Smooth muscle cell of the pulmonary artery (primary cell): ENCODE results near the gene SCUBE3. TPM values are rescaled to one million over a fixed set of nuclear protein-coding genes. Genes with fewer than 3 reads are reported as not detected.

Source experiments
- total RNA-seq: library from RNA; depleted of rRNA; stranded (reverse); fragments of >200 nt; gene quantifications from 2 replicates; pipeline ENCODE4 v1.2.3, GENCODE V29; 2014

SCUBE3 gene
- total RNA-seq, result 11.8 and 153 TPM in 2 replicates

GRCh38 chr6:35213824-35214756 is at the start of gene SCUBE3:
Gene SCUBE3, plus strand, starts transcription at chr6:35213956. Its CDS starts 463 bp downstream, at chr6:35214419.

GRCh38 chr6:35259194-35259947 is 45.6 kb downstream of the SCUBE3 start, which contains the start of gene ZNF76:
Gene ZNF76, plus strand, starts transcription at chr6:35259735. Its CDS starts 21,417 bp downstream, at chr6:35281152.

GRCh38 chr6:35297601-35298481 is 84.1 kb downstream of the SCUBE3 start, which contains the start of gene DEF6:
Gene DEF6, plus strand, starts transcription at chr6:35297818. Its CDS starts 39 bp downstream, at chr6:35297857.

Other genes starting within 250 kb of the SCUBE3 start
- gene TCP11, start 72.6 kb upstream of the SCUBE3 start, total RNA-seq, result 0.07 and 0.26 TPM in 2 replicates
- gene ZNF76, start 45.8 kb downstream of the SCUBE3 start, total RNA-seq, result 16.7 and 20.7 TPM in 2 replicates
- 0.59 and 1.7 TPM in 2 replicates for gene DEF6, start 83.9 kb downstream of the SCUBE3 start, total RNA-seq
- 17.1 and 22.5 TPM in 2 replicates for gene PPARD, start 128.6 kb downstream of the SCUBE3 start, total RNA-seq
- 4.5 and 5.1 TPM in 2 replicates for gene FANCE, start 238.4 kb downstream of the SCUBE3 start, total RNA-seq